ENCODE data around the gene SGK1. TPM values are rescaled to one million over a fixed set of nuclear protein-coding genes. Genes with fewer than 3 reads are reported as not detected.

SGK1 gene
- polyA plus RNA-seq, 2 of the 4 experiments (the other 2 are of a cell fraction), result 41.3 to 131 TPM

DNA sequence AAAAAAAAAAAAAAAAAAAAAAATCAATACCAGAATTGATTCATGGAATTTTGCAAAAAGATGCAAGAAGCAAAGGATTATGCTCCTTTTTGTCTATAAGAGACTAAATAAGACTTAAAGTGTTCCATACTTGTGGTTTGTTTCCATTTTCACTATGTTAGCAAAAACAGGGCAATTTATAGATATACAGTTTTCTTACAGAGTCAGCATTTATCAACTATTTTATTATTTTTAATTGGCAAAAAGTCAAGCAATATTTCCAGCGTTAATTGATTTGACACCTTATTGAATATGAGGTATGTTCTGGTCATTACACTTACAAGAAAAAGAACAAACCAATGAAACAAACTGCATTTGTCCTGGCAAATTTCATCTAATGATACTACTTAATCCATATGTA lies 5.4 kb upstream of the SGK1 start:
- WGBS (ENCODE audit: missing lambda C conversion rate), result 89% methylated on average over 1 of the region's 1 CpG
- CTCF ChIA-PET, result no interaction called here

DNA sequence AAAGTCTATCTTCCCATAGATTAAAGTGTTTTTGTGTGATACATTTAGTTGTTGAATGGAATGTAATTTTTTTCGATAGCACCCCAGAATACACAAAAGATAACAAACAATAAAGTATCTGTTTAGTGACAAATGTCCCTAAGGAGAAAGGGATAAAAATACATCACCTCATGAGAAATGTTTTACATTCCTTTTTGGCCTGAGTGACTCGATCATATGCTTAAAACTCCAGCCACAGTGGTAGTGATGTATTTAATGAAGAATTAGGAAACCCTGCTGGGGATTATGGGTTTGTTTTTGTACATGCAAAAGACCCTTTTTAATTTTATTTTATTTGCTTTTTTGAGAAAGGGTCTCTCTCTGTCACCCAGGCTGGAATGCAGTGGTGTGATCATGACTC lies 4.3 kb upstream of the SGK1 start:
- FAIRE-seq (no peak), ATAC-seq (no peak), DNase-seq (ENCODE audit: low read depth in 1 of 2, low spot score in 1 of 2) (no peak)
- Histone ChIP-seq H3K9me3 (peaks cover 4% of the 10 kb centered on the region; the same call in 1 of the 3 replicates), H3K4me2 (no peak overlapping the region), H3K4me1 (peaks cover 9% of the 10 kb centered on the region; the same call in 2 of the 3 replicates), H3K27ac (no peak overlapping the region), H3K4me3 (no peak overlapping the region)
- CTCF ChIA-PET, result interaction anchor here (1.0 kb wide), 1 partner anchor 13 kb away, joined by 3 read pairs; no protein-coding TSS in a partner anchor
- POLR2A ChIA-PET, result no interaction called here
- TF ChIP-seq CEBPB (IDR thresholded peaks at IDR 0.05), result no peak
- TF ChIP-seq BHLHE40 (IDR thresholded peaks at IDR 0.05; ENCODE audit: low read depth, low read length), result no peak
- TF ChIP-seq, protein P1, sequence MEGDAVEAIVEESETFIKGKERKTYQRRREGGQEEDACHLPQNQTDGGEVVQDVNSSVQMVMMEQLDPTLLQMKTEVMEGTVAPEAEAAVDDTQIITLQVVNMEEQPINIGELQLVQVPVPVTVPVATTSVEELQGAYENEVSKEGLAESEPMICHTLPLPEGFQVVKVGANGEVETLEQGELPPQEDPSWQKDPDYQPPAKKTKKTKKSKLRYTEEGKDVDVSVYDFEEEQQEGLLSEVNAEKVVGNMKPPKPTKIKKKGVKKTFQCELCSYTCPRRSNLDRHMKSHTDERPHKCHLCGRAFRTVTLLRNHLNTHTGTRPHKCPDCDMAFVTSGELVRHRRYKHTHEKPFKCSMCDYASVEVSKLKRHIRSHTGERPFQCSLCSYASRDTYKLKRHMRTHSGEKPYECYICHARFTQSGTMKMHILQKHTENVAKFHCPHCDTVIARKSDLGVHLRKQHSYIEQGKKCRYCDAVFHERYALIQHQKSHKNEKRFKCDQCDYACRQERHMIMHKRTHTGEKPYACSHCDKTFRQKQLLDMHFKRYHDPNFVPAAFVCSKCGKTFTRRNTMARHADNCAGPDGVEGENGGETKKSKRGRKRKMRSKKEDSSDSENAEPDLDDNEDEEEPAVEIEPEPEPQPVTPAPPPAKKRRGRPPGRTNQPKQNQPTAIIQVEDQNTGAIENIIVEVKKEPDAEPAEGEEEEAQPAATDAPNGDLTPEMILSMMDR (IDR thresholded peaks at IDR 0.05), result no peak
- no peak for TF ChIP-seq TP53 (CRISPR knock-in tag; IDR thresholded peaks at IDR 0.05)
- TF ChIP-seq JUNB (IDR thresholded peaks at IDR 0.05), result no peak
- no peak for TF ChIP-seq HDAC2 (IDR thresholded peaks at IDR 0.05)
- no peak for TF ChIP-seq CBX2 (IDR thresholded peaks at IDR 0.05; ENCODE audit: borderline replicate concordance, low read depth)
- WGBS (ENCODE audit: missing lambda C conversion rate), result 53% methylated on average over 2 of the region's 2 CpGs

More for the DNA sequence above, 5.4 kb upstream of the SGK1 start:
- FAIRE-seq, result no peak
- Histone ChIP-seq H3K4me2 (no peak overlapping the region), H3K9me3 (peaks cover 4% of the 10 kb centered on the region; the same call in 1 of the 3 replicates), H3K4me3 (no peak overlapping the region), H3K4me1 (peaks cover 6% of the 10 kb centered on the region; the same call in 2 of the 3 replicates), H3K27ac (no peak overlapping the region)
- TF ChIP-seq, protein P1 (IDR thresholded peaks at IDR 0.05), result no peak
- TF ChIP-seq RAD21 (conservative IDR thresholded peaks at IDR 0.05 in 1 of 2, IDR thresholded peaks at IDR 0.05 in 1 of 2) (no peak), FOXS1 (CRISPR knock-in tag; IDR thresholded peaks at IDR 0.05) (no peak), RFX5 (IDR thresholded peaks at IDR 0.05) (no peak), ZNF302 (CRISPR knock-in tag; IDR thresholded peaks at IDR 0.05) (no peak), MAFK (IDR thresholded peaks at IDR 0.05; ENCODE audit: partially characterized antibody) (peak; percentile 59), E2F6 (IDR thresholded peaks at IDR 0.05; ENCODE audit: borderline replicate concordance, low read depth) (no peak)
- no peak for DNase-seq (ENCODE audit: low read depth in 1 of 2, low spot score in 1 of 2)
- POLR2A ChIA-PET, result no interaction called here
- ATAC-seq, result no peak

GRCh38 chr6:134321246-134321645 lies 3.3 kb upstream of the SGK1 start:
- no peak overlapping the region for H3K4me3 ChIP-seq
- ATAC-seq, result no peak
- peaks cover 3% of the 10 kb centered on the region; the same call in 1 of the 3 replicates for H3K9me3 ChIP-seq
- TF ChIP-seq BHLHE40 (IDR thresholded peaks at IDR 0.05; ENCODE audit: low read depth, low read length), result no peak
- no peak for TF ChIP-seq CBX8 (IDR thresholded peaks at IDR 0.05)
- TF ChIP-seq JUN (IDR thresholded peaks at IDR 0.05), result no peak
- TF ChIP-seq HOXA7 (CRISPR knock-in tag; IDR thresholded peaks at IDR 0.05), result no peak
- no peak for TF ChIP-seq KDM1A (IDR thresholded peaks at IDR 0.05; ENCODE audit: low read depth)
- no peak for TF ChIP-seq POLR2AphosphoS2 (conservative IDR thresholded peaks at IDR 0.05; ENCODE audit: low read length)
- no peak for TF ChIP-seq HOXB5 (CRISPR knock-in tag; IDR thresholded peaks at IDR 0.05)
- TF ChIP-seq, protein P1 (IDR thresholded peaks at IDR 0.05), result no peak
- TF ChIP-seq, protein P2, sequence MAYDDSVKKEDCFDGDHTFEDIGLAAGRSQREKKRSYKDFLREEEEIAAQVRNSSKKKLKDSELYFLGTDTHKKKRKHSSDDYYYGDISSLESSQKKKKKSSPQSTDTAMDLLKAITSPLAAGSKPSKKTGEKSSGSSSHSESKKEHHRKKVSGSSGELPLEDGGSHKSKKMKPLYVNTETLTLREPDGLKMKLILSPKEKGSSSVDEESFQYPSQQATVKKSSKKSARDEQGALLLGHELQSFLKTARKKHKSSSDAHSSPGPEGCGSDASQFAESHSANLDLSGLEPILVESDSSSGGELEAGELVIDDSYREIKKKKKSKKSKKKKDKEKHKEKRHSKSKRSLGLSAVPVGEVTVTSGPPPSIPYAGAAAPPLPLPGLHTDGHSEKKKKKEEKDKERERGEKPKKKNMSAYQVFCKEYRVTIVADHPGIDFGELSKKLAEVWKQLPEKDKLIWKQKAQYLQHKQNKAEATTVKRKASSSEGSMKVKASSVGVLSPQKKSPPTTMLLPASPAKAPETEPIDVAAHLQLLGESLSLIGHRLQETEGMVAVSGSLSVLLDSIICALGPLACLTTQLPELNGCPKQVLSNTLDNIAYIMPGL (CRISPR knock-in tag; IDR thresholded peaks at IDR 0.05; ENCODE audit: borderline replicate concordance), result no peak
- TF ChIP-seq FOSB (CRISPR knock-in tag; IDR thresholded peaks at IDR 0.05), result no peak
- TF ChIP-seq NPAS2 (CRISPR knock-in tag; IDR thresholded peaks at IDR 0.05; ENCODE audit: borderline replicate concordance), result no peak
- TF ChIP-seq EP300 (IDR thresholded peaks at IDR 0.05), result no peak
- no peak for TF ChIP-seq MAFK (IDR thresholded peaks at IDR 0.05; ENCODE audit: partially characterized antibody)
- TF ChIP-seq CHD2 (IDR thresholded peaks at IDR 0.05; ENCODE audit: low read length, partially characterized antibody), result no peak
- no peak overlapping the region for H3K27ac ChIP-seq
- no peak for DNase-seq (ENCODE audit: low read depth in 1 of 2, low spot score in 1 of 2)
- POLR2A ChIA-PET, result no interaction called here
- no peak overlapping the region for H3K4me2 ChIP-seq
- peaks cover 9% of the 10 kb centered on the region; the same call in 2 of the 3 replicates for H3K4me1 ChIP-seq
- CTCF ChIA-PET, result interaction anchor here (1.0 kb wide), 2 partner anchors 13 to 14 kb away, joined by 3 read pairs; no protein-coding TSS in a partner anchor
- WGBS (ENCODE audit: missing lambda C conversion rate), result 44% methylated on average over 3 of the region's 3 CpGs
- FAIRE-seq, result no peak
